H1 (cell line): ENCODE data around the gene GLUD1. TPM values are rescaled to one million over a fixed set of nuclear protein-coding genes. Genes with fewer than 3 reads are reported as not detected.

Experiments
- FOSL1 ChIP-seq: IDR thresholded peaks from 2 replicates; pipeline ENCODE4 v1.6.1; 2011; ENCODE audit warnings: mild to moderate bottlenecking, low read depth, low read length, moderate library complexity; ENCODE audit not compliant: insufficient read depth
- KDM1A ChIP-seq: fragments of 200-600, 300-600 bp; sonication (generic); IDR thresholded peaks from 2 replicates; pipeline ENCODE4 v1.7.1; 2016; ENCODE audit warnings: mild to moderate bottlenecking, low read length, borderline replicate concordance
- KDM5A ChIP-seq: fragments of 200-600 bp; IDR thresholded peaks from 2 replicates; pipeline ENCODE4 v1.7.1; 2012; ENCODE audit warnings: mild to moderate bottlenecking, low read length, inconsistent platforms, mixed read lengths
- SP1 ChIP-seq: IDR thresholded peaks from 2 replicates; pipeline ENCODE4 v1.6.1; 2011; ENCODE audit warnings: low read depth, low read length
- polyA plus RNA-seq, 7 experiments: library from polyadenylated mRNA; depleted of rRNA in 3 of 7; stranded (reverse) in 5 of 7; unstranded in 2 of 7; fragments of >200 nt in 5 of 7; fragments of 200-250 nt in 2 of 7; gene quantifications; 1 replicate in 5 of 7; 2 replicates in 1 of 7; 4 replicates in 1 of 7; pipeline versions ENCODE4 v1.2.1 to v1.2.3, GENCODE V29; 2011 to 2013; ENCODE audit warnings: missing spikeins in 2 of 7, mixed read lengths in 2 of 7
- total RNA-seq: library from RNA; stranded (reverse); fragmentation: NEBNext Ultra II Directional; extraction: Animal tissue kit (Norgen Biotek cat#: 25700); gene quantifications from 2 replicates; pipeline ENCODE4 v1.2.1, GENCODE V29; 2021

GLUD1 gene
- total and polyA plus RNA-seq, 2 of the 8 experiments (the other 6 are each of a cell fraction or from before 2014, with no cell fraction given), result 41.0 to 96.2 TPM

- TF ChIP-seq KDM5A, result no peak
- no peak for TF ChIP-seq SP1
- TF ChIP-seq KDM1A, result no peak
- TF ChIP-seq FOSL1, result no peak
Observed at GRCh38 chr10:87066865-87067264, 27.8 kb downstream of the GLUD1 start (continued).
